HG03469 (cell line): ENCODE data around the gene CMTM4.
"Not testable (repeated sequence)": the region's sequence is repeated elsewhere in the genome, so short reads cannot be mapped to it uniquely, and the experiment has no call there.

Experiments used
- ATAC-seq: cut with Tn5 transposase; IDR thresholded peaks from one replicate; pipeline ENCODE4 v1.9.1; 2021; ENCODE audit warnings: mild to moderate bottlenecking, moderate library complexity, moderate number of reproducible peaks; ENCODE audit not compliant: unreplicated experiment

The CMTM4 gene

GRCh38 chr16:66596986-66597848, 99.3 kb downstream of the CMTM4 start:
- peak; percentile 41 for ATAC-seq

- not testable (repeated sequence) for ATAC-seq
These were observed 100.0 kb downstream of the CMTM4 start for GRCh38 chr16:66596559-66596958.

GRCh38 chr16:66594739-66595138, 101.8 kb downstream of the CMTM4 start:
- no peak for ATAC-seq

- ATAC-seq, result no peak
These were observed 103.7 kb downstream of the CMTM4 start for GRCh38 chr16:66592814-66593213.

- ATAC-seq, result no peak
These were observed 104.3 kb downstream of the CMTM4 start for GRCh38 chr16:66592241-66592640.

GRCh38 chr16:66591018-66591417, 105.5 kb downstream of the CMTM4 start:
- ATAC-seq, result no peak

GRCh38 chr16:66590322-66590721, 106.2 kb downstream of the CMTM4 start:
- no peak for ATAC-seq

GRCh38 chr16:66588981-66589713, 107.4 kb downstream of the CMTM4 start:
- ATAC-seq, result peak; percentile 87

GRCh38 chr16:66587881-66588600, 108.5 kb downstream of the CMTM4 start:
- ATAC-seq, result no peak

GRCh38 chr16:66585481-66586239, 110.9 kb downstream of the CMTM4 start:
- ATAC-seq, result no peak

- no peak for ATAC-seq
These were observed 115.1 kb downstream of the CMTM4 start for GRCh38 chr16:66581246-66581952.

- ATAC-seq, result no peak
These were observed 115.8 kb downstream of the CMTM4 start for GRCh38 chr16:66580605-66581209.

GRCh38 chr16:66578651-66579531, 117.7 kb downstream of the CMTM4 start, which contains the start of gene CMTM2:
TSS of gene CMTM2 (plus strand) at chr16:66579463. CDS start at chr16:66579608, 145 bp downstream.
- no peak for ATAC-seq

GRCh38 chr16:66576296-66576695, 120.2 kb downstream of the CMTM4 start:
- ATAC-seq, result no peak

GRCh38 chr16:66575060-66575459, 121.5 kb downstream of the CMTM4 start:
- no peak for ATAC-seq

GRCh38 chr16:66574531-66574930, 122.0 kb downstream of the CMTM4 start:
- ATAC-seq, result no peak

GRCh38 chr16:66574081-66574480, 122.5 kb downstream of the CMTM4 start:
- ATAC-seq, result no peak

- ATAC-seq, result no peak
These were observed 124.2 kb downstream of the CMTM4 start for GRCh38 chr16:66572356-66572755.
